ENCODE results near the gene S100Z. TPM values are rescaled to one million over a fixed set of nuclear protein-coding genes. Genes with fewer than 3 reads are reported as not detected.

The S100Z gene
- total RNA-seq, 1 experiment from 2014 or later = not detected

GRCh38 chr5:76958991-76959767, 109.4 kb downstream of the S100Z start:
- intact Hi-C loops (cut with micrococcal nuclease; ENCODE audit: unreplicated experiment) = no loop called here
- no peak for DNase-seq
- Mint-ChIP-seq H3K4me3 (ENCODE audit: low read depth, unreplicated experiment) (no peak overlapping the region), H3K27me3 (ENCODE audit: unreplicated experiment) (peaks cover 13% of the 10 kb centered on the region), H3K27ac (ENCODE audit: unreplicated experiment) (no peak overlapping the region), H3K4me1 (ENCODE audit: low read depth, unreplicated experiment) (peaks cover 16% of the 10 kb centered on the region), H3K36me3 (ENCODE audit: insufficient read depth, unreplicated experiment) (no peaks in the 10 kb centered on the region), H3K9me3 (ENCODE audit: low read depth, unreplicated experiment) (no peaks in the 10 kb centered on the region)
- CTCF ChIA-PET = no interaction called here
- BruUV-seq (replicated peaks) = no TSS peak
- no peak for TF ChIP-seq CTCF (IDR thresholded peaks at IDR 0.05; ENCODE audit: unreplicated experiment)

GRCh38 chr5:76960004-76960625, 110.3 kb downstream of the S100Z start:
- Mint-ChIP-seq H3K27me3 (ENCODE audit: unreplicated experiment) (peaks cover 4% of the 10 kb centered on the region), H3K36me3 (ENCODE audit: insufficient read depth, unreplicated experiment) (no peaks in the 10 kb centered on the region), H3K4me1 (ENCODE audit: low read depth, unreplicated experiment) (peaks cover 16% of the 10 kb centered on the region), H3K4me3 (ENCODE audit: low read depth, unreplicated experiment) (no peak overlapping the region), H3K9me3 (ENCODE audit: low read depth, unreplicated experiment) (no peaks in the 10 kb centered on the region), H3K27ac (ENCODE audit: unreplicated experiment) (no peak overlapping the region)
- TF ChIP-seq CTCF (IDR thresholded peaks at IDR 0.05; ENCODE audit: unreplicated experiment) = no peak
- intact Hi-C loops (cut with micrococcal nuclease; ENCODE audit: unreplicated experiment) = no loop called here
- no TSS peak for BruUV-seq (replicated peaks)
- no peak for DNase-seq
- CTCF ChIA-PET = no interaction called here

- no TSS peak for BruUV-seq (replicated peaks)
- CTCF ChIA-PET = no interaction called here
- no peak overlapping the region for H3K4me3 Mint-ChIP-seq (ENCODE audit: low read depth, unreplicated experiment)
- H3K27me3 Mint-ChIP-seq (ENCODE audit: unreplicated experiment) = no peaks in the 10 kb centered on the region
- H3K9me3 Mint-ChIP-seq (ENCODE audit: low read depth, unreplicated experiment) = no peaks in the 10 kb centered on the region
- no peak overlapping the region for H3K27ac Mint-ChIP-seq (ENCODE audit: unreplicated experiment)
- no peak for TF ChIP-seq CTCF (IDR thresholded peaks at IDR 0.05; ENCODE audit: unreplicated experiment)
- DNase-seq = no peak
- H3K4me1 Mint-ChIP-seq (ENCODE audit: low read depth, unreplicated experiment) = peaks cover 9% of the 10 kb centered on the region
- no peaks in the 10 kb centered on the region for H3K36me3 Mint-ChIP-seq (ENCODE audit: insufficient read depth, unreplicated experiment)
- intact Hi-C loops (cut with micrococcal nuclease; ENCODE audit: unreplicated experiment) = no loop called here
Observed at GRCh38 chr5:76964060-76964459, 114.2 kb downstream of the S100Z start.

Other genes starting within 250 kb of the S100Z start
- not detected in 2 replicates for gene F2RL2, start 226.6 kb upstream of the S100Z start, total RNA-seq (2022)
- gene F2R, start 133.9 kb upstream of the S100Z start, total RNA-seq (2022) = 13.6 and 14.4 TPM in 2 replicates
- gene F2RL1, start 31.0 kb upstream of the S100Z start, total RNA-seq (2022) = 122 and 147 TPM in 2 replicates
- not detected in 2 replicates for gene CRHBP, start 103.0 kb downstream of the S100Z start, total RNA-seq (2022)
- 29.5 and 32.3 TPM in 2 replicates for gene AGGF1, start 180.4 kb downstream of the S100Z start, total RNA-seq (2022)
- gene ZBED3, start 237.3 kb downstream of the S100Z start, total RNA-seq (2022) = 11.0 and 12.3 TPM in 2 replicates

All from Calu3 (cell line).